HepG2 (cell line): ENCODE data around the gene SKI. TPM values are rescaled to one million over a fixed set of nuclear protein-coding genes. Genes with fewer than 3 reads are reported as not detected.

Source experiments
- ATAC-seq: fragments of 200-7000 bp; cut with Tn5 transposase; 3 replicates; pipeline ENCODE4 v1.9.1; 2020; ENCODE audit warnings: mild to moderate bottlenecking, moderate library complexity
- BruUV-seq: library from RNA; stranded (reverse); fragments of 400-500 nt; replicated peaks from 2 replicates; lab custom pipeline; 2021; lab: Mats Ljungman, UMichigan
- CTCF ChIA-PET: fragments of 300-600 bp; formaldehyde crosslinking; extraction: SDS; loops from one replicate; lab custom pipeline; 2021; ENCODE audit warnings: low total read pairs, inconsistent platforms, low intra/inter-chr PET ratio; lab: Yijun Ruan, JAX
- POLR2A ChIA-PET: fragments of 350-600 bp; sonication (Branson Sonifier 250); formaldehyde crosslinking; loops from one replicate; lab custom pipeline; 2020; ENCODE audit warnings: antibody characterized with exemption, inconsistent platforms; lab: Yijun Ruan, JAX
- DNase-seq: peaks from one replicate; pipeline ENCODE4 v3.0.0-alpha.2; 2015; ENCODE audit warnings: low spot score
- FAIRE-seq: peaks from 3 replicates; lab custom pipeline; 2011; peaks lifted over from hg19 to GRCh38; lab: Jason Lieb, UNC
- H2AFZ ChIP-seq: one replicate; pipeline ENCODE4 v1.6.1; 2011; ENCODE audit warnings: low read length, inconsistent platforms
- H3K27ac ChIP-seq: fragments of 300-600 bp; 3 replicates; pipeline ENCODE4 v1.8.0; 2011; ENCODE audit warnings: mixed run types, mild to moderate bottlenecking, mixed read lengths, low read length, inconsistent platforms; ENCODE audit not compliant: insufficient read depth; ENCODE audit errors: extremely low read length
- H3K27me3 ChIP-seq, 2 experiments: fragments of 200-600 bp in 1 of 2; 2 replicates in 1 of 2; 3 replicates in 1 of 2; pipeline versions ENCODE4 v1.6.0 to v1.8.0; 2011; ENCODE audit warnings: low read length in 2 of 2, mild to moderate bottlenecking in 2 of 2, moderate library complexity in 2 of 2, inconsistent platforms in 1 of 2; ENCODE audit not compliant: insufficient read depth in 2 of 2, control insufficient read depth in 1 of 2
- H3K36me3 ChIP-seq, 2 experiments: fragments of 200-600 bp in 1 of 2; replicated peaks in 1 of 2; 2 replicates in 1 of 2; 3 replicates in 1 of 2; pipeline versions ENCODE4 v1.5.1 to v1.8.0; 2011; ENCODE audit warnings: low read length in 2 of 2, inconsistent platforms in 1 of 2; ENCODE audit not compliant: insufficient read depth in 2 of 2, control insufficient read depth in 1 of 2
- H3K4me1 ChIP-seq: 2 replicates; pipeline ENCODE4 v1.5.1; 2012; ENCODE audit warnings: low read length, inconsistent platforms; ENCODE audit not compliant: insufficient read depth
- H3K4me2 ChIP-seq: 2 replicates; pipeline ENCODE4 v1.6.0; 2011; ENCODE audit warnings: low read depth, low read length, inconsistent platforms
- H3K4me3 ChIP-seq, 3 experiments: fragments of 200-600 bp in 1 of 3; sonication (generic), shearing (Covaris generic) in 1 of 3; replicated peaks in 1 of 3; 2 replicates each; pipeline ENCODE4 v1.5.1; 2011 to 2016; ENCODE audit warnings: low read length in 3 of 3, inconsistent platforms in 2 of 3, low read depth in 2 of 3, mild to moderate bottlenecking in 2 of 3, control low read depth in 1 of 3, mixed read lengths in 1 of 3; ENCODE audit not compliant: insufficient read depth in 1 of 3
- H3K79me2 ChIP-seq: one replicate; pipeline ENCODE4 v1.6.1; 2011; ENCODE audit warnings: low read length, inconsistent platforms; ENCODE audit not compliant: insufficient read depth
- H3K9ac ChIP-seq: 2 replicates; pipeline ENCODE4 v1.6.0; 2011; ENCODE audit warnings: mild to moderate bottlenecking, low read depth, low read length, inconsistent platforms; ENCODE audit not compliant: insufficient read depth
- H3K9me3 ChIP-seq: 2 replicates; pipeline ENCODE4 v1.5.1; 2012; ENCODE audit warnings: mild to moderate bottlenecking, low read length
- H4K20me1 ChIP-seq: 2 replicates; pipeline ENCODE4 v1.6.0; 2011; ENCODE audit warnings: inconsistent platforms, mild to moderate bottlenecking, low read length, moderate library complexity; ENCODE audit not compliant: insufficient read depth
- ADNP ChIP-seq: sonication (generic); formaldehyde crosslinking; IDR thresholded peaks from 2 replicates; pipeline ENCODE4 v1.4.0; 2020; ENCODE audit warnings: missing genetic modification reagents
- AGO1 ChIP-seq: fragments of 200-400 bp; formaldehyde crosslinking; IDR thresholded peaks from 2 replicates; pipeline ENCODE4 v1.6.1; 2017; ENCODE audit warnings: mild to moderate bottlenecking, low read depth, low read length, moderate library complexity; ENCODE audit not compliant: poor library complexity, severe bottlenecking
- CBX2 ChIP-seq, 2 experiments: fragments of 200-600 bp in 1 of 2; sonication (generic); formaldehyde crosslinking in 1 of 2; IDR thresholded peaks; 2 replicates each; pipeline versions ENCODE4 v1.7.0 to v1.8.1; 2018 to 2022; ENCODE audit warnings: low read depth in 2 of 2, low read length in 1 of 2, mild to moderate bottlenecking in 1 of 2, missing genetic modification reagents in 1 of 2
- FOXA1 ChIP-seq, 2 experiments: fragments of 450-650 bp in 1 of 2; sonication (generic) in 1 of 2; formaldehyde crosslinking in 1 of 2; IDR thresholded peaks; 2 replicates each; pipeline versions ENCODE4 v1.4.0 to v1.6.1; 2016 to 2020; ENCODE audit warnings: missing genetic modification reagents in 1 of 2
- HNRNPL ChIP-seq: fragments of 200-400 bp; formaldehyde crosslinking; IDR thresholded peaks from 2 replicates; pipeline ENCODE4 v1.6.1; 2017; ENCODE audit warnings: mild to moderate bottlenecking, low read depth, low read length
- SMAD1 ChIP-seq: sonication (generic); formaldehyde crosslinking; IDR thresholded peaks from 2 replicates; pipeline ENCODE4 v1.4.0; 2020; ENCODE audit warnings: missing genetic modification reagents, low read depth, mild to moderate bottlenecking, borderline replicate concordance
- SNAPC2 ChIP-seq: sonication (generic); formaldehyde crosslinking; IDR thresholded peaks from 2 replicates; pipeline ENCODE4 v1.8.1; 2022; ENCODE audit warnings: mild to moderate bottlenecking, missing genetic modification reagents
- ZNF17 ChIP-seq: sonication (generic); formaldehyde crosslinking; IDR thresholded peaks from 2 replicates; pipeline ENCODE4 v1.5.0; 2020; ENCODE audit warnings: mild to moderate bottlenecking, missing genetic modification reagents
- ZNF225 ChIP-seq: sonication (generic); formaldehyde crosslinking; IDR thresholded peaks from 2 replicates; pipeline ENCODE4 v1.4.0; 2020; ENCODE audit warnings: mild to moderate bottlenecking, missing genetic modification reagents
- ZNF263 ChIP-seq: sonication (generic); formaldehyde crosslinking; IDR thresholded peaks from 2 replicates; pipeline ENCODE4 v1.4.0; 2020; ENCODE audit warnings: missing genetic modification reagents
- ZNF367 ChIP-seq: sonication (generic); formaldehyde crosslinking; IDR thresholded peaks from 2 replicates; pipeline ENCODE4 v1.4.0; 2020; ENCODE audit warnings: missing genetic modification reagents, borderline replicate concordance
- ZNF549 ChIP-seq: sonication (generic); formaldehyde crosslinking; IDR thresholded peaks from 2 replicates; pipeline ENCODE4 v1.5.0; 2020; ENCODE audit warnings: missing genetic modification reagents
- ZNF816 ChIP-seq: sonication (generic); formaldehyde crosslinking; IDR thresholded peaks from 2 replicates; pipeline ENCODE4 v1.8.0; 2022; ENCODE audit warnings: missing genetic modification reagents, mild to moderate bottlenecking, borderline replicate concordance
- WGBS: methylation state at CpG from one replicate; pipeline ENCODE4 v1.1.6; 2017; ENCODE audit warnings: low lambda C conversion rate; 5-methylcytosine and 5-hydroxymethylcytosine counted together
- in situ Hi-C: cut with HindIII; loops from 2 replicates; pipeline ENCODE4 v1.10.0; 2017; ENCODE audit warnings: low pct_unique_long_range_greater_than_20kb; ENCODE audit not compliant: extremely low pct_ligation_motif_present
- intact Hi-C: fragments of 100-400 bp; cut with micrococcal nuclease; formaldehyde crosslinking; loops from one replicate; pipeline ENCODE4 v1.10.0; 2022; ENCODE audit not compliant: unreplicated experiment
- polyA plus RNA-seq, 8 experiments: library from polyadenylated mRNA; depleted of rRNA in 3 of 8; stranded (reverse) in 7 of 8; unstranded in 1 of 8; fragments of >200 nt; fragmentation: Illumina TruSeq in 4 of 8; extraction: Trizol in 4 of 8; gene quantifications; 2 replicates each; pipeline versions ENCODE4 v1.2.1 to v1.2.3, GENCODE V29; 2011 to 2016; ENCODE audit warnings: low read depth in 4 of 8, missing spikeins in 1 of 8, mixed read lengths in 1 of 8; ENCODE audit not compliant: insufficient read depth in 1 of 8
- total RNA-seq, 5 experiments: library from RNA; depleted of rRNA; stranded (reverse); fragments of >200 nt; fragmentation: Illumina TruSeq; extraction: Trizol; gene quantifications; 2 replicates each; pipeline ENCODE4 v1.2.3, GENCODE V29; 2016; ENCODE audit warnings: low read depth in 1 of 5
- TF ChIP-seq, protein P1 (sequence below): sonication (generic); IDR thresholded peaks from 2 replicates; pipeline ENCODE4 v1.6.1; 2016; ENCODE audit warnings: low read depth, borderline replicate concordance
- TF ChIP-seq, protein P2 (sequence below): IDR thresholded peaks from 2 replicates; pipeline ENCODE4 v1.6.1; 2016; ENCODE audit warnings: missing genetic modification reagents, missing compliant biosample characterization
- TF ChIP-seq, protein P3 (sequence below): sonication (generic); formaldehyde crosslinking; IDR thresholded peaks from 2 replicates; pipeline ENCODE4 v1.5.1; 2020; ENCODE audit warnings: mild to moderate bottlenecking, moderate library complexity, missing genetic modification reagents

Gene SKI
- total and polyA plus RNA-seq, 2 of the 13 experiments (the other 11 are each of a cell fraction or from before 2014, with no cell fraction given), result 4.7 to 6.9 TPM

DNA sequence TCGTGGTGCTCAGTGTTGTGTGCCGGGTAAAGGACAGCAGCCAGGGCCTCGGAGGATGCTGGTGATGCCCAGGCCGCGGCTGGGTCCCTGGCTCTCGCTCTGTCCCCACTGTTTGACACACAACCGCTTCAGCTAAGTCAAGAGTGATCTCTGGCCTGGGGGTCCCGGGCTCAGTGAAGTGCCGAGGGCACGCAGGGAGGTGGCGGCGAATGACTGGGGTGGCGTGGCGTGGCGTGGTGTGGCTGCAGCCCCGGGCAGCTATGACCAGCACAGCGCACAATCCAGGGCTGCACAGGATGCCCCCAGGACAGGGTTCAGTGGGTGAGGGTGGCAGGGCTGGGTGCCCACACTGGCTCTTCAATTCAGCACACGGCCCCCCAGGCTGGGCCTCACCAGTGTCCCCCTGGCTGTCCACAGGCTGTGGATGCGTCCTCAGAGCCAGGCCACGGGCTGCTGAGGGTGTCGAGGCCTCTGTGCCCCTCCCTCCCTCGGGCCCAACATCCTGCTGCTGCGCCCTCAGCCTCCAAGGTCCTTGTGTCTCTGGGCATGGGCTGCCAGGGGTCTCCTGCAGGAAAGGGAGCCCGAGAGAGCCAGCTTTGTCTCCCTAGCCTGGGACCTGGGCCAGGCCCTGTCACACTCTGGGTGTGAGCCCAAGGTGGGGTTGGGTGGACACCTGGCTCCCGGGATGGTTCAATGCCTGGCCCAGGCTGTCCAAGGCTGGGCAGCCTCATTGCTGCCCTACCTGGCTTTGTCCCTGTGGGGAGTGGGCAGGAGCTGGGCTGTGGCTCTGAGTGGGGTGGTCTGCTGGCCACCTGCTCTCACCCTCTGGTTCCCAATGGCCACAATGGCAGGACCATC is 12.0 kb upstream of the SKI start:
- CTCF ChIA-PET, result no interaction called here
- WGBS, result 64% methylated on average over 11 of the region's 25 CpGs
- Histone ChIP-seq H3K27me3 (peaks cover 2 to 15% of the 10 kb centered on the region in 2 experiments; a peak in 2 of 5 replicates), H3K4me1 (peaks cover 75% of the 10 kb centered on the region), H3K4me2 (no peak overlapping the region), H2AFZ (no peak overlapping the region), H3K79me2 (no peaks in the 10 kb centered on the region), H3K36me3 (no peaks in the 10 kb centered on the region)
- BruUV-seq, result no TSS peak
- DNase-seq (no peak), FAIRE-seq (no peak), ATAC-seq (no peak; the same call in 2 of the 3 replicates)
- TF ChIP-seq ZNF17 (CRISPR knock-in tag) (no peak), ZNF549 (CRISPR knock-in tag) (no peak), ADNP (CRISPR knock-in tag) (no peak), HNRNPL (0 out of 2 replicates have a peak, but pooled peaks have one; percentile 62), AGO1 (peak; percentile 86), SNAPC2 (CRISPR knock-in tag) (no peak), SMAD1 (no peak), CBX2 (IDR thresholded peaks at IDR 0.05; ENCODE audit: low read depth, low read length) (no peak), CBX2 (CRISPR knock-in tag; IDR thresholded peaks at IDR 0.05; ENCODE audit: low read depth) (no peak), FOXA1 (IDR thresholded peaks at IDR 0.05) (no peak), FOXA1 (CRISPR knock-in tag; IDR thresholded peaks at IDR 0.05) (no peak), ZNF263 (no peak), ZNF816 (CRISPR knock-in tag) (no peak), ZNF225 (CRISPR knock-in tag) (no peak), ZNF367 (no peak)
- TF ChIP-seq, protein P1, sequence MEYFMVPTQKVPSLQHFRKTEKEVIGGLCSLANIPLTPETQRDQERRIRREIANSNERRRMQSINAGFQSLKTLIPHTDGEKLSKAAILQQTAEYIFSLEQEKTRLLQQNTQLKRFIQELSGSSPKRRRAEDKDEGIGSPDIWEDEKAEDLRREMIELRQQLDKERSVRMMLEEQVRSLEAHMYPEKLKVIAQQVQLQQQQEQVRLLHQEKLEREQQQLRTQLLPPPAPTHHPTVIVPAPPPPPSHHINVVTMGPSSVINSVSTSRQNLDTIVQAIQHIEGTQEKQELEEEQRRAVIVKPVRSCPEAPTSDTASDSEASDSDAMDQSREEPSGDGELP, result no peak
- TF ChIP-seq, protein P2, sequence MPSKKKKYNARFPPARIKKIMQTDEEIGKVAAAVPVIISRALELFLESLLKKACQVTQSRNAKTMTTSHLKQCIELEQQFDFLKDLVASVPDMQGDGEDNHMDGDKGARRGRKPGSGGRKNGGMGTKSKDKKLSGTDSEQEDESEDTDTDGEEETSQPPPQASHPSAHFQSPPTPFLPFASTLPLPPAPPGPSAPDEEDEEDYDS (CRISPR knock-in tag), result no peak
- TF ChIP-seq, protein P3, sequence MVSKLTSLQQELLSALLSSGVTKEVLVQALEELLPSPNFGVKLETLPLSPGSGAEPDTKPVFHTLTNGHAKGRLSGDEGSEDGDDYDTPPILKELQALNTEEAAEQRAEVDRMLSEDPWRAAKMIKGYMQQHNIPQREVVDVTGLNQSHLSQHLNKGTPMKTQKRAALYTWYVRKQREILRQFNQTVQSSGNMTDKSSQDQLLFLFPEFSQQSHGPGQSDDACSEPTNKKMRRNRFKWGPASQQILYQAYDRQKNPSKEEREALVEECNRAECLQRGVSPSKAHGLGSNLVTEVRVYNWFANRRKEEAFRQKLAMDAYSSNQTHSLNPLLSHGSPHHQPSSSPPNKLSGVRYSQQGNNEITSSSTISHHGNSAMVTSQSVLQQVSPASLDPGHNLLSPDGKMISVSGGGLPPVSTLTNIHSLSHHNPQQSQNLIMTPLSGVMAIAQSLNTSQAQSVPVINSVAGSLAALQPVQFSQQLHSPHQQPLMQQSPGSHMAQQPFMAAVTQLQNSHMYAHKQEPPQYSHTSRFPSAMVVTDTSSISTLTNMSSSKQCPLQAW, result peak; percentile 14; the same call in 1 of the 2 replicates
- TF ChIP-seq, all 625 proteins: peak for 3
- no peak overlapping the region for H3K27ac ChIP-seq
- H3K9me3 ChIP-seq, result no peaks in the 10 kb centered on the region
- H4K20me1 ChIP-seq, result no peaks in the 10 kb centered on the region
- intact Hi-C loops (no loop called here), in situ Hi-C loops (no loop called here)
- no peak overlapping the region for H3K9ac ChIP-seq
- no peak overlapping the region; a peak in 1 of 6 replicates for H3K4me3 ChIP-seq
- POLR2A ChIA-PET, result interaction anchor here (1.9 kb wide), 1 partner anchor 9 kb away, joined by 6 read pairs; no protein-coding TSS in a partner anchor
